Heart left ventricle (tissue), 16 donors: ENCODE data around the gene CHEK1. TPM values are rescaled to one million over a fixed set of nuclear protein-coding genes. Genes with fewer than 3 reads are reported as not detected.

Experiments used
- ATAC-seq, 4 donors: fragments of 200-7000 bp; cut with Tn5 transposase; one replicate each; pipeline ENCODE4 v1.9.1; 2020 to 2022; ENCODE audit warnings: moderate library complexity in 4 of 4, mild to moderate bottlenecking in 3 of 4, moderate number of reproducible peaks in 1 of 4
- DNase-seq, 5 donors: peaks; one replicate each; pipeline ENCODE4 v3.0.0-alpha.2; 2020
- H3K27ac ChIP-seq, 12 donors: fragments of 200-600 bp; sonication (generic) in 4 of 12; one replicate each; pipeline versions ENCODE4 v1.5.0 to v1.8.0; 2016 to 2022; ENCODE audit warnings: mild to moderate bottlenecking in 2 of 12
- H3K27me3 ChIP-seq, 9 donors: fragments of 200-600 bp; sonication (generic) in 2 of 9; one replicate each; pipeline versions ENCODE4 v1.5.1 to v1.8.0; 2016 to 2022; ENCODE audit warnings: mild to moderate bottlenecking in 3 of 9
- H3K36me3 ChIP-seq, 9 donors: fragments of 200-600 bp; sonication (generic) in 2 of 9; one replicate each; pipeline versions ENCODE4 v1.5.0 to v1.8.0; 2018 to 2022; ENCODE audit warnings: mild to moderate bottlenecking in 2 of 9
- H3K4me1 ChIP-seq, 12 donors: fragments of 200-600 bp; sonication (generic) in 4 of 12; one replicate each; pipeline versions ENCODE4 v1.5.0 to v1.8.0; 2016 to 2022; ENCODE audit warnings: mild to moderate bottlenecking in 3 of 12
- H3K4me3 ChIP-seq, 12 donors: fragments of 200-600 bp; sonication (generic) in 4 of 12; one replicate each; pipeline versions ENCODE4 v1.5.0 to v1.8.0; 2017 to 2022; ENCODE audit warnings: mild to moderate bottlenecking in 9 of 12, moderate library complexity in 4 of 12
- H3K9me3 ChIP-seq, 12 donors: fragments of 200-600 bp; sonication (generic) in 4 of 12; one replicate each; pipeline versions ENCODE4 v1.5.0 to v1.8.0; 2016 to 2022; ENCODE audit warnings: mild to moderate bottlenecking in 1 of 12
- POLR2A ChIP-seq, 2 donors: fragments of 450-650 bp; IDR thresholded peaks; one replicate each; pipeline ENCODE4 v1.6.1; 2017; ENCODE audit warnings: antibody characterized with exemption in 2 of 2, mild to moderate bottlenecking in 2 of 2, moderate library complexity in 2 of 2
- WGBS, 4 donors: extraction: QIAGEN DNeasy Blood & Tissue Kit in 2 of 4; methylation state at CpG; one replicate each; pipeline versions ENCODE4 v1.1.5 to v1.1.7; 2013 to 2018; 5-methylcytosine and 5-hydroxymethylcytosine counted together
- intact Hi-C, 10 donors: fragments of 100-400 bp; cut with DNase I; formaldehyde crosslinking; loops; one replicate each; pipeline versions ENCODE4 v1.11.1 to v1.14.2; 2022
- polyA plus RNA-seq, 2 donors: library from polyadenylated mRNA; stranded (reverse); fragments of 200-250 nt; gene quantifications; one replicate each; pipeline ENCODE4 v1.2.3, GENCODE V29; 2013
- total RNA-seq, 9 donors: library from RNA; depleted of rRNA in 2 of 9; stranded (reverse); fragments of >200 nt in 2 of 9; fragmentation: NEBNext Ultra II Directional in 3 of 9; extraction: Animal tissue kit (Norgen Biotek cat#: 25700) in 3 of 9; gene quantifications; one replicate each; pipeline versions ENCODE4 v1.1.0 to v1.2.4, GENCODE V29; 2016 to 2023
- TF ChIP-seq, protein P1 (sequence below), 12 donors: fragments of 200-600 bp; sonication (generic) in 4 of 12; IDR thresholded peaks; one replicate each; pipeline versions ENCODE4 v1.5.0 to v1.8.0; 2018 to 2022; ENCODE audit warnings: antibody characterized with exemption in 12 of 12, mild to moderate bottlenecking in 5 of 12
- donor health status: ischemic (EF 13 %, LVEDD 7.1; RV severe dilation, severe dysfunction).
- donor health status: healthy with polysubstance abuse.
- donor health status: DM: no; HTN: yes; CAD: no.
- donor health status: DM: no; HTN: no; CAD: no.
- donor health status: ischemic (EF 25% LVEDD 6.9; RV normal size, moderate dysfunction).
- donor health status: ischemic (EF 25% LVEDD 5.7; RV mildly dilated, moderate dysfunction).
- donor health status: healthy.
- donor health status: DM: yes; HTN: yes; CAD: no.
- donor health status: ischemic (EF 35%, LVEDD 5.7; RV mildly dilated, moderate dysfunction).
- donor health status: nonischemic (EF 11% LVEDD 7.7; RV severe dilation, severe dysfunction).
- donor health status: DM: yes; HTN: yes; CAD: no.
- donor health status: PGD.
- donor health status: ischemic (EF 29% LVEDD 5.4; RV normal size, mild dysfunction).
- donor health status: nonischemic (EF 23%, LVEDD 6.1; RV moderate dilation, normal function).

The CHEK1 gene
- total and polyA plus RNA-seq, 11 donors: 0.50 to 6.2 (median 1.2) TPM

DNA sequence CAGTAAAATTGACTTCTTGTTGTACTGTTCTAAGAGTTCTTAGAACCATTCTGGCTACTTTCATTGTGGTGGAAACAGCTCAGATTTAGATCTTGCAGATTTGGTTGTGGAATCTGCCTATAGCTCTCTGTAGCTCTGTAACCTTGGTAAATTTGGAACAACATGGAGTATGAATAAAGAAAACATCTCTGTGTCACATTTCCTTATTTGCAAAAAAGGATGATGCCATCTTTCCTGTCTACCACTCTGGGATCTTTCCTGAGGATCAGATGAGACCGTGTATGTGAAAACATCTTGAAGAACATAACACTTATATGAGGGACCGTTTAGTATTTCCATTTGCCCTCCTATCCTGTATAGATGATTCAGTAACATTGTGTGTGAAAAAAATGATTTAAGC is 46.6 kb downstream of the CHEK1 start:
- TF ChIP-seq POLR2A (IDR thresholded peaks at IDR 0.05): no peak
- TF ChIP-seq, protein P1, sequence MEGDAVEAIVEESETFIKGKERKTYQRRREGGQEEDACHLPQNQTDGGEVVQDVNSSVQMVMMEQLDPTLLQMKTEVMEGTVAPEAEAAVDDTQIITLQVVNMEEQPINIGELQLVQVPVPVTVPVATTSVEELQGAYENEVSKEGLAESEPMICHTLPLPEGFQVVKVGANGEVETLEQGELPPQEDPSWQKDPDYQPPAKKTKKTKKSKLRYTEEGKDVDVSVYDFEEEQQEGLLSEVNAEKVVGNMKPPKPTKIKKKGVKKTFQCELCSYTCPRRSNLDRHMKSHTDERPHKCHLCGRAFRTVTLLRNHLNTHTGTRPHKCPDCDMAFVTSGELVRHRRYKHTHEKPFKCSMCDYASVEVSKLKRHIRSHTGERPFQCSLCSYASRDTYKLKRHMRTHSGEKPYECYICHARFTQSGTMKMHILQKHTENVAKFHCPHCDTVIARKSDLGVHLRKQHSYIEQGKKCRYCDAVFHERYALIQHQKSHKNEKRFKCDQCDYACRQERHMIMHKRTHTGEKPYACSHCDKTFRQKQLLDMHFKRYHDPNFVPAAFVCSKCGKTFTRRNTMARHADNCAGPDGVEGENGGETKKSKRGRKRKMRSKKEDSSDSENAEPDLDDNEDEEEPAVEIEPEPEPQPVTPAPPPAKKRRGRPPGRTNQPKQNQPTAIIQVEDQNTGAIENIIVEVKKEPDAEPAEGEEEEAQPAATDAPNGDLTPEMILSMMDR (IDR thresholded peaks at IDR 0.05): no peak
- Histone ChIP-seq H3K27ac (no peak overlapping the region), H3K4me3 (no peak overlapping the region), H3K4me1 (no peaks in the 10 kb centered on the region), H3K36me3 (no peaks in the 10 kb centered on the region), H3K27me3 (no peaks in the 10 kb centered on the region), H3K9me3 (peaks cover 0 to 11% (median 0%) of the 10 kb centered on the region in 12 donors)
- intact Hi-C loops: no loop called here
- ATAC-seq (no peak), DNase-seq (no peak)
- whole genome bisulfite sequencing, 4 donors: 73 to 78% (median 75%) methylated on average over 2 of the region's 2 CpGs

DNA sequence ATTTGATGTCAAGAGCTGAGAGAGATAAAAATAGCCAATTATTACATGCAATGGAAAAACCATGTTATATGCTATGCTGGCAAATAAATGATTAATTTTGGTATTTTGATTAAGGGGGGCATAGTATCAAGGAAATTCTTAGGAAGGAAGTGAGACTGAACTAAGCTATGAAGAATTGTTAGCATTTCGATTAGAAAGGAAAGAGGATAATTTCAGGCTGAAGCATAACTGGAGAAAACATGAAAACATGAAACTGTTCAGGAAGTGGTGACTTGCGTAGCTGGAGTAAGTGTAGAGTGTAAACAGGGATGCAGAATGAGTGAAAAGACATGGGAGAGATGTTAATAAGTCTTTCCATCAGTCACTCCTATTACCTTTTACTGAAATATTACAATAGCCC is 49.2 kb downstream of the CHEK1 start:
- no peak overlapping the region for H3K27ac ChIP-seq
- H3K9me3 ChIP-seq: no peaks in the 10 kb centered on the region
- 68 to 73% (median 71%) methylated on average over 2 of the region's 2 CpGs for WGBS, 4 donors
- no peak for ATAC-seq
- H3K4me3 ChIP-seq: no peak overlapping the region
- intact Hi-C loops: no loop called here
- no peaks in the 10 kb centered on the region for H3K4me1 ChIP-seq
- no peak for DNase-seq
- no peaks in the 10 kb centered on the region for H3K36me3 ChIP-seq
- TF ChIP-seq POLR2A (IDR thresholded peaks at IDR 0.05): no peak
- TF ChIP-seq, protein P1 (IDR thresholded peaks at IDR 0.05): no peak
- H3K27me3 ChIP-seq: no peaks in the 10 kb centered on the region

DNA sequence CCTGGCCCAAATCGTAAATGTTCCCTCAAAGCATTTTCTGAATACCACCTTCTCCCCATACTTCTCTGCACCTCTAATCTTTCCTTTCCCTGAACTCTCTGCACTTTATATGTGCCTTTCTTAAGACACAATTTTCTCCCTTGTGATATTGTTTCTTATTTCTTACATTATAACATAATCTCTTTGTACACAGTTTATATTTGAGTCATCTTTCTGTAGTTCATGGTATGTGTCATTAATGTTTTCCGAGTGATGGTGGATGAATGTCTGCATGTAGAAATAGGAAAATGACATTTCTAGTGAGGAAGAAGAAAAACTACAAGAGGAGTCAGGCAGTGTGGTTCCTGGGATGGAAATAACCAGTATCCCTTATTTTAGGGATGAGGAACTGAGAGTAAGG is 50.2 kb downstream of the CHEK1 start:
- Histone ChIP-seq H3K27ac (no peak overlapping the region), H3K27me3 (no peaks in the 10 kb centered on the region), H3K9me3 (no peaks in the 10 kb centered on the region), H3K36me3 (no peaks in the 10 kb centered on the region), H3K4me3 (no peak overlapping the region), H3K4me1 (no peaks in the 10 kb centered on the region)
- ATAC-seq: no peak
- TF ChIP-seq, protein P1 (IDR thresholded peaks at IDR 0.05): no peak
- TF ChIP-seq POLR2A (IDR thresholded peaks at IDR 0.05): no peak
- 94 to 97% (median 95%) methylated on average over 2 of the region's 2 CpGs for WGBS, 4 donors
- no peak for DNase-seq
- intact Hi-C loops: no loop called here

DNA sequence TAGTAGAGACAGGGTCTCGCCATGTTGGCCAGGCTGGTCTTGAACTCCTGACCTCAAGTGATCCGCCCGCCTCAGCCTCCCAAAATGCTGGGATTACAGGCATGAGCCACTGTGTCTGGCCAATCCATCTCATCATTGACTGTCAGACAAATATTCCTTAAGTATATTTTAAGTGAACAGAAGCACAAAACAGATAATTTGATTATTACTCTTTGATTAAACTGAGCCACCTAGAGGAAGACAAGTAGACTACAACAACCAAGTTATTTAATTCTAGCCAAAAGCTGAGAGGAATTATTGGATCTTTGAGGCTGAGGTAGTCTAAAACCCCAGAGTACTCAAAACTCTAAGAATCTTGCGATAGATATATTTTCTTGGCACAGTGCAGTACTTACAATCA is 54.4 kb downstream of the CHEK1 start:
- Histone ChIP-seq H3K36me3 (no peaks in the 10 kb centered on the region), H3K27me3 (no peaks in the 10 kb centered on the region), H3K4me3 (no peak overlapping the region), H3K27ac (no peak overlapping the region), H3K9me3 (no peaks in the 10 kb centered on the region), H3K4me1 (no peaks in the 10 kb centered on the region)
- WGBS, 4 donors: 84 to 97% (median 91%) methylated on average over 4 of the region's 4 CpGs
- ATAC-seq: no peak
- no peak for DNase-seq
- intact Hi-C loops: no loop called here
- TF ChIP-seq POLR2A (IDR thresholded peaks at IDR 0.05): no peak
- TF ChIP-seq, protein P1 (IDR thresholded peaks at IDR 0.05): no peak
